Small intestine (tissue), 7 donors: ENCODE measurements around the gene RAVER1. TPM values are rescaled to one million over a fixed set of nuclear protein-coding genes. Genes with fewer than 3 reads are reported as not detected.
A peak's percentile ranks its signal among the peaks of the same experiment; 100 is the strongest.

Experiments used
- DNase-seq, 2 donors: peaks; one replicate each; pipeline versions ENCODE4 v3.0.0 to v3.0.0-alpha.2; 2013
- FAIRE-seq: peaks from 2 replicates; lab custom pipeline; 2012; peaks lifted over from hg19 to GRCh38; lab: Jason Lieb, UNC
- H3K27ac ChIP-seq, 3 donors: one replicate each; pipeline ENCODE4 v1.5.1; 2013; ENCODE audit warnings: low read length in 2 of 3, mild to moderate bottlenecking in 2 of 3, control low read depth in 1 of 3, inconsistent platforms in 1 of 3, low read depth in 1 of 3, moderate library complexity in 1 of 3
- H3K27me3 ChIP-seq, 3 donors: one replicate each; pipeline ENCODE4 v1.6.1; 2013; ENCODE audit warnings: low read length in 3 of 3, inconsistent platforms in 1 of 3; ENCODE audit not compliant: control insufficient read depth in 3 of 3, insufficient read depth in 3 of 3
- H3K36me3 ChIP-seq, 3 donors: one replicate each; pipeline ENCODE4 v1.6.1; 2013; ENCODE audit warnings: low read length in 3 of 3, inconsistent platforms in 1 of 3, low read depth in 1 of 3, mild to moderate bottlenecking in 1 of 3, moderate library complexity in 1 of 3; ENCODE audit not compliant: control insufficient read depth in 3 of 3, insufficient read depth in 2 of 3
- H3K4me1 ChIP-seq, 3 donors: one replicate each; pipeline ENCODE4 v1.6.1; 2013; ENCODE audit warnings: low read length in 2 of 3, inconsistent platforms in 1 of 3, low read depth in 1 of 3, mild to moderate bottlenecking in 1 of 3, moderate library complexity in 1 of 3; ENCODE audit not compliant: control insufficient read depth in 3 of 3, insufficient read depth in 2 of 3
- H3K4me3 ChIP-seq, 3 donors: one replicate each; pipeline ENCODE4 v1.5.1; 2013; ENCODE audit warnings: low read length in 3 of 3, control low read depth in 1 of 3, inconsistent platforms in 1 of 3, low read depth in 1 of 3, mild to moderate bottlenecking in 1 of 3, moderate library complexity in 1 of 3
- H3K9me3 ChIP-seq, 2 donors: one replicate each; pipeline ENCODE4 v1.6.1; 2013; ENCODE audit warnings: low read depth in 1 of 2, low read length in 1 of 2; ENCODE audit not compliant: control insufficient read depth in 2 of 2, insufficient read depth in 1 of 2
- WGBS, 3 donors: extraction: QIAGEN DNeasy Blood & Tissue Kit; methylation state at CpG; one replicate each; pipeline ENCODE4 v1.1.7; 2013; 5-methylcytosine and 5-hydroxymethylcytosine counted together
- polyA plus RNA-seq, 4 donors: library from polyadenylated mRNA; stranded (reverse) in 3 of 4; unstranded in 1 of 4; fragments of 200-250 nt in 3 of 4; fragments of 120-200 nt in 1 of 4; gene quantifications; one replicate each; pipeline versions ENCODE4 v1.2.1 to v1.2.3, GENCODE V29; 2013
- donor health status: healthy with polysubstance abuse.
- donor health status: control.
- donor health status: control.
- donor health status: Bipolar disorder and iron deficiency.
- donor health status: healthy.

RAVER1 gene
- polyA plus RNA-seq, 4 donors = 14.1 to 50.0 (median 21.1) TPM

DNA sequence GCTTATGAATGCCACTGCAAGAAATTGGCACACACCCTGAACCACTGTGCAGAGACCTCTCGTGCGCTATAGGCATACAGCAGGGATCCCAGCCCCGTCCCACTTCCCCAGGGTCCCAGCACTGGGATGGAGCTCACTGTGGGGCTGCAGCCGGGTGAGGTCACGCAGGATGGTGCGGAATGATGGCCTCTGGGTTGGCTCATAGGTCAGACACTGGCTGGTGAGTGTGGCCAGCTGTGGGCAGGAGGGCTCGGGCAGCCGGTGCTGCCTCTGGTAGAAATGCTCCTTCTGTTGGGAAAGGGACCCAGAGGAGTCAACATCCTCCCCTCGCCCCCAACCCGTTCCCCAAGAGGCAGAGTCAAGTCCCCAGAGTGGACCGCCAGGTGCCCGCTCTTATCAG, 23.1 kb upstream of the RAVER1 start:
- H3K36me3 ChIP-seq = peaks cover 17 to 81% (median 19%) of the 10 kb centered on the region in 3 donors
- FAIRE-seq = no peak

DNA sequence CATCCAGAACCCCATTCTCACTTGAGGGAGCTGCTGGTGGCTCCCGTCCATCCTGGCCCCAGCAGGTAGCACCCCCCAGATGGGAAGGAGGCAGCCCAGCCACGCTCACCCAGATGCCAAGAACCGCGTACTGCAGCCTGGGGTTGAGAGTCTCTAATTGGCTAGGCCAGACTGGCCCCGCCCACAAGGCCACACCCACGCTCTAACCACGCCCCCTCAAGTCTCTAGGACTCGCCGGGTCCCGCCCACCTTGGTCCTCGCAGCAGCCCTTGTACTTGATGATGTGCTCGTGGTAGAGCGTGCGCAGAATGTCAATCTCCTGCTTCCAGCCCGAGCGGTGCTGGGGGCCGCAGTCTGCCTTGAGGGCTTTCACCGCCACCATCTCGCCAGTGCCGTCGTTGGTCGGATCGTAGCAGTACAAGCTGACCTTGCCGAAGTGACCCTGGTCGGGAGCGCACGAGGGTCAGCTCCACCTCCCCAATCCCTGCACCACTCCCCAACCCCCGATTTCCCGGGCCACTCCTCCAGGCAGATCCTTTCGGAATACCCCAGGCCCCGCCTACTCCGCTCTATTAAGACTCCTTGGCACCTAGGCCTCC, 20.6 kb upstream of the RAVER1 start:
- Histone ChIP-seq H3K4me3 (peak overlapping the region in 1 of 3 donors; percentile 9), H3K27ac (no peak overlapping the region), H3K4me1 (peaks cover 0 to 15% (median 0%) of the 10 kb centered on the region in 3 donors), H3K36me3 (peaks cover 15 to 73% (median 25%) of the 10 kb centered on the region in 3 donors), H3K9me3 (no peaks in the 10 kb centered on the region), H3K27me3 (no peaks in the 10 kb centered on the region)
- DNase-seq (peak in 1 of 2 donors; percentile 77), FAIRE-seq (no peak)
- 85 to 93% (median 90%) methylated on average over 32 of the region's 32 CpGs for WGBS, 3 donors

More for the DNA sequence above, 23.1 kb upstream of the RAVER1 start:
- no peaks in the 10 kb centered on the region for H3K27me3 ChIP-seq
- H3K4me1 ChIP-seq = peaks cover 0 to 15% (median 0%) of the 10 kb centered on the region in 3 donors
- no peaks in the 10 kb centered on the region for H3K9me3 ChIP-seq
- no peak for DNase-seq
- H3K27ac ChIP-seq = no peak overlapping the region
- WGBS, 3 donors = 94 to 98% (median 97%) methylated on average over 12 of the region's 12 CpGs
- no peak overlapping the region for H3K4me3 ChIP-seq

DNA sequence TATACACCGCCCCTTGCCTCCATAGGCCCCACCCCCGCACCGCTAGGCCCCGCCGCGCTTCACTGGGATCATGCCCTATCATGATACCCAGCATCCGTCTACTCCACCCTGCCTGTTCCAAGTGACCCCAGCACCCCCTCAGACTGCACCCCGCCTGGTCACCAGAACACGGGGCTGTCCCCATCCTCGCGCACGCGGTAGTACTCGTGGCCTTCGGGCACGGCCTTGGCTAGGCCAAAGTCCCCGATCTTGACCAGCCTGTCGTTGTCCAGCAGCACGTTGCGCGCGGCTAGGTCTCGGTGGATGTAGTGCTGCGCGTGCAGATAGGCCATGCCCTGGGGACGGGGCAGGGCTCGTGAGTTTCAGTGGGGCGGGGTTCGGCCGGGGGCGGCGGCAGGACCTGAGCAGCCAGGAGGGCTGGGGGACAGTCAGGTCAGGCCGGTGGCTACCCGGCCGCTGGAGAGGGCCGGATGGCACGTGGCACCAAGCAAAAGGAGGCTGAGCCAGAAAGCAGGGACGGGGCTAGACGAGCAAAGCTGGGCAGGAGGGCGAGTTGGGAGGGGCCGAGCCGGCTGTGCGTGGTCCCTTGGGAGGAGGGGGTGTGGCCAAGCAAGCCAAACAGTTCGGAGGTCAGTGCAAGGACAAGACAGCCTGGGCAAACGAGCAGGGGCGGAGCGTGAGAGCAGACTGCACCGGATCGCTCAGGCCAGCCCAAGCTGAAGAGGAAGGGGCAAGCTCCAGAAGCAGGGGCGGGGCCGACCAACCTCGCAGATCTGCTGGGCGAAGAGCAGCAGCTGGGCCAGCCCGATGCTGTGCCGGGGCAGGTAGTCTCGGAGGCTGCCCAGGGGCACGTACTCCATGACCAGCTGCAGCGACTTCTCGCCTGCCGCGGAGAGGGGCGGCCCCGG, 19.7 kb upstream of the RAVER1 start:
- 74 to 93% (median 90%) methylated on average over 55 to 63 of the region's 63 CpGs for WGBS, 3 donors
- no peak for FAIRE-seq
- Histone ChIP-seq H3K9me3 (no peaks in the 10 kb centered on the region), H3K4me3 (peak overlapping the region in 1 of 3 donors; percentile 9), H3K4me1 (peaks cover 0 to 15% (median 0%) of the 10 kb centered on the region in 3 donors), H3K27ac (no peak overlapping the region), H3K27me3 (no peaks in the 10 kb centered on the region), H3K36me3 (peaks cover 15 to 70% (median 24%) of the 10 kb centered on the region in 3 donors)
- peak in 1 of 2 donors; percentile 79 for DNase-seq

- Histone ChIP-seq H3K36me3 (peaks cover 2 to 16% (median 8%) of the 10 kb centered on the region in 3 donors), H3K4me1 (no peaks in the 10 kb centered on the region), H3K27ac (no peak overlapping the region), H3K9me3 (no peaks in the 10 kb centered on the region), H3K27me3 (no peaks in the 10 kb centered on the region), H3K4me3 (no peak overlapping the region)
- WGBS, 3 donors = 75 to 80% (median 79%) methylated on average over 10 of the region's 10 CpGs
- DNase-seq = no peak
- no peak for FAIRE-seq
Observed at GRCh38 chr19:10346509-10346908, 13.2 kb upstream of the RAVER1 start.

DNA sequence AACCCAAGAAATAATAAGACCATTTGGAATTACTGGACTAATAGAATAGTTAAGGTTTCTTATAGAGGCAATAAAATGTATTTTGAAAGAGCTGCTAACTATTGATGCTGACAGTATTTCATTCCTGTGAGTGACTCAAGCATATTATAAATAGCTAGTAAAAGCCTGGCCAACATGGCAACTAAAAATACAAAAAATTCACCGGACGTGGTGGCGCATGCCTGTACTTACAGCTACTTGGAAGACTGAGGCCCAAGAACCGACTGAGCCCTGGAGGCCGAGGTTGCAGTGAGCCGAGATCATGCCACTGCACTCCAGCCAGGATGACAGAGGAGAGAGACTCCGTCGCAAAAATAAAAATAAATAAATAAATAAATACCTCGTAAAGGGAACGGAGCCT, 11.5 kb upstream of the RAVER1 start:
- Histone ChIP-seq H3K4me1 (no peaks in the 10 kb centered on the region), H3K36me3 (peaks cover 0 to 5% (median 0%) of the 10 kb centered on the region in 3 donors), H3K4me3 (no peak overlapping the region), H3K27me3 (no peaks in the 10 kb centered on the region), H3K9me3 (no peaks in the 10 kb centered on the region), H3K27ac (no peak overlapping the region)
- FAIRE-seq (no peak), DNase-seq (no peak)
- 92 to 94% (median 93%) methylated on average over 10 of the region's 10 CpGs for WGBS, 3 donors

GRCh38 chr19:10343495-10343894, 10.2 kb upstream of the RAVER1 start:
- Histone ChIP-seq H3K9me3 (no peaks in the 10 kb centered on the region), H3K4me1 (no peaks in the 10 kb centered on the region), H3K27ac (no peak overlapping the region), H3K27me3 (no peaks in the 10 kb centered on the region), H3K4me3 (no peak overlapping the region), H3K36me3 (no peaks in the 10 kb centered on the region)
- DNase-seq = no peak
- no peak for FAIRE-seq
- WGBS, 3 donors = 52 to 75% (median 64%) methylated on average over 2 of the region's 2 CpGs

- DNase-seq (no peak), FAIRE-seq (no peak)
- no peaks in the 10 kb centered on the region for H3K9me3 ChIP-seq
- H3K4me1 ChIP-seq = peaks cover 0 to 3% (median 0%) of the 10 kb centered on the region in 3 donors
- H3K27ac ChIP-seq = peak overlapping the region in 1 of 3 donors; percentile 9
- H3K27me3 ChIP-seq = no peaks in the 10 kb centered on the region
- H3K4me3 ChIP-seq = no peak overlapping the region
- H3K36me3 ChIP-seq = no peaks in the 10 kb centered on the region
- 86 to 93% (median 88%) methylated on average over 5 of the region's 5 CpGs for WGBS, 3 donors
Observed at GRCh38 chr19:10339977-10340376, 6.6 kb upstream of the RAVER1 start.

DNA sequence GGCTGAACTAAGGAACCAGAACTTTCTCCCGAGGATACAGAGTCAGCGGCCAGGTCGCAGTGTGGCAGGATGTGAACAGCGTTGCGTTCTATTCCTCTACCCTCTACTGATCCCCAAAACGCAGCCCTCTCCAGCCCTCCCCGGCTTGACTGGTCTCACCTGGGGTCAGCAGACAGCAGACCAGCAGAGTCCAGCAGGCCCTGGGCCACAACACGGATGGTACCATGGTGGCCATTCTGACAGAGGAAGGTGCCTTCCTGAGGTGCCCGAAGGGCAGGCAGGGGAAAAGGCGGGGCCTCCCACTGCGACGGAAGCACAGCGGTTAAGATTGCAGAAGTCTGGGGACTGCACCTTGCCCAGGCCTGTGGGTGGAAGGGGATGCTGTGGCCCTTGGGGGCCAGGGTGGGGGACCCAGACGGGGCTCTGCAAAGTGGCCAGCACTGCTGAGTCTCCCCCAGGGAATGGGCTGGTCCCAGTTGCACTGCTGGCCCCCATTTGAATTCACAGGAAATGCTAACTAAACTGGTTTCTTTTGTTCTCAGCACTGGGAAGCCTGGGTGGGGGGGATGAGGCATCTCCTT, 6.1 kb upstream of the RAVER1 start, which contains the start of gene ICAM3:
Gene ICAM3, minus strand, starts transcription at position 245 of the 581 bp plus-strand sequence. Its CDS starts 10 bp downstream, at position 235.
- peaks cover 0 to 4% (median 0%) of the 10 kb centered on the region in 3 donors for H3K4me1 ChIP-seq
- peak within 1 kb of the TSS in 2 of 3 donors; percentile 12 to 37 for H3K4me3 ChIP-seq
- WGBS, 3 donors = 50 to 58% (median 55%) methylated on average over 14 of the region's 14 CpGs
- FAIRE-seq (no peak), DNase-seq (peak in 1 of 2 donors; percentile 32)
- H3K27me3 ChIP-seq = no peaks in the 10 kb centered on the region
- H3K36me3 ChIP-seq = no peaks in the 10 kb centered on the region
- peak within 1 kb of the TSS in 1 of 3 donors; percentile 39 for H3K27ac ChIP-seq
- no peaks in the 10 kb centered on the region for H3K9me3 ChIP-seq
